GM10266 (cell line): ENCODE data around the gene GXYLT2.

Experiments used
- DNase-seq: peaks from one replicate; pipeline ENCODE4 v3.0.0; 2012; ENCODE audit errors: extremely low spot score
- CTCF ChIP-seq: IDR thresholded peaks from 2 replicates; pipeline ENCODE4 v1.5.1; 2012; ENCODE audit warnings: mild to moderate bottlenecking, low read depth; ENCODE audit not compliant: control insufficient read depth, insufficient read depth; ENCODE audit errors: missing control alignments

GXYLT2 gene

GRCh38 chr3:72894976-72895552 is 7.2 kb downstream of the GXYLT2 start:
- no peak for DNase-seq
- no peak for TF ChIP-seq CTCF

GRCh38 chr3:72896996-72897757 is 9.3 kb downstream of the GXYLT2 start:
- TF ChIP-seq CTCF: no peak
- DNase-seq: no peak

DNA sequence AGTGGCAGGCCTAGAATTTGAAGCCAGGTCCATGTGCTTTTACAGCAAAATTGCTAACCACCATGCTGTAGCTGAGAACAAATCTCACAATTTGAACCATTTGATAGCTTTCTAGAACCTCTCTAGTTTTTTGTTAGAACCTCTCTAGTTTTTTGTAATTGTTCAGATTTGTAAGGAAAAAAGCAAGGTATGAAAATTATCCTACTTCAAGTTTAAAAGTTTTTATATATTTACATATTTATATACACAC is 9.8 kb downstream of the GXYLT2 start:
- no peak for TF ChIP-seq CTCF
- no peak for DNase-seq

GRCh38 chr3:72899349-72899765 is 11.5 kb downstream of the GXYLT2 start:
- TF ChIP-seq CTCF: no peak
- no peak for DNase-seq

- DNase-seq: no peak
These were observed 12.2 kb downstream of the GXYLT2 start for GRCh38 chr3:72900048-72900447.

GRCh38 chr3:72901840-72902239 is 14.0 kb downstream of the GXYLT2 start:
- TF ChIP-seq CTCF: no peak
- no peak for DNase-seq

More at GRCh38 chr3:72900048-72900447, 12.2 kb downstream of the GXYLT2 start:
- no peak for TF ChIP-seq CTCF

DNA sequence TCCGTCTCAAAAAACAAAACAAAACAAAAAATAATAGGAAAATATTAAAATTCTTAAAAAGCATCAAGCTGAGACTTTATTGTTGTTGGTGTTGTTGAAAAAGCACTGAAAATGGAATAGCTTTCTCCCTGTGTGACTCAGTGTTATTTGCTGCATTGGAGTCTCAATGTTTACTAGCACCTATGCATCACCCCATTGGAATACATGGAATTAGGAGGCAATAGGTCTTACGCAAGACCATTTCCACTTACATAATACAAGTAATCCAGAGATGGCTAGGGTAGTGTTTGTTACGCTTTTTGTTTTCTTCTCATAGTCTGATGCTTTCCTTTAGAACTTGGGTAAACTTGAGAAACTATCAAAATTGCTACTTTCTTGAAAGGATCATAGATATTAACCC is 15.2 kb downstream of the GXYLT2 start:
- TF ChIP-seq CTCF: no peak
- no peak for DNase-seq
